DOHH2 (cell line): ENCODE measurements around the gene NFIX.

Experiments used
- EZH2phosphoT487 ChIP-seq: fragments of 200-600 bp; sonication (generic); IDR thresholded peaks from 2 replicates; pipeline ENCODE4 v1.6.1; 2017; ENCODE audit warnings: borderline replicate concordance, mild to moderate bottlenecking, antibody characterized with exemption, low read length, moderate library complexity, mixed read lengths
- TF ChIP-seq, protein P1 (sequence below): fragments of 200-600 bp; sonication (generic); IDR thresholded peaks from one replicate; pipeline ENCODE4 v1.5.1; 2014; ENCODE audit warnings: antibody characterized with exemption, mild to moderate bottlenecking, low read depth, low read length; ENCODE audit not compliant: poor library complexity, severe bottlenecking

DNA sequence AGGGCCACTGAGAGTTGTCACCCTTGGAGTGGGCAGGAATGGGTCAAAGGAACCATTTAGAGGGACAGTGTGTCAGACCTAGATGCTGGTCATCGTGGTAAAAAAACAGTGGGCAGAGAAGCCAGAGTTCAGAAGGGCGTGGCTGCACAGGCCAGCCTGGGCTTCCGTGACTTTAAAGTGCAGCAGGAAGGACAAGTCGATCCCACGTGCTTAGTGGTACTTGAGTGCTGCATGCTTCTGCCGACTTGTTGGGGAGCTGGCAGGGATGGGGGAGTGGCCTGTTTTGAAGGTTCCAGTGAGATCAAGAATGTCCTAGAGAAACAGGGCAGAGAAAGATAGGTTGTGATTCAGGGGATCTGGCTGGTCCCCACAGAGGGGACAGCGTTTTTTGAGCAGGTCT lies 90.4 kb downstream of the NFIX start:
- TF ChIP-seq, protein P1, sequence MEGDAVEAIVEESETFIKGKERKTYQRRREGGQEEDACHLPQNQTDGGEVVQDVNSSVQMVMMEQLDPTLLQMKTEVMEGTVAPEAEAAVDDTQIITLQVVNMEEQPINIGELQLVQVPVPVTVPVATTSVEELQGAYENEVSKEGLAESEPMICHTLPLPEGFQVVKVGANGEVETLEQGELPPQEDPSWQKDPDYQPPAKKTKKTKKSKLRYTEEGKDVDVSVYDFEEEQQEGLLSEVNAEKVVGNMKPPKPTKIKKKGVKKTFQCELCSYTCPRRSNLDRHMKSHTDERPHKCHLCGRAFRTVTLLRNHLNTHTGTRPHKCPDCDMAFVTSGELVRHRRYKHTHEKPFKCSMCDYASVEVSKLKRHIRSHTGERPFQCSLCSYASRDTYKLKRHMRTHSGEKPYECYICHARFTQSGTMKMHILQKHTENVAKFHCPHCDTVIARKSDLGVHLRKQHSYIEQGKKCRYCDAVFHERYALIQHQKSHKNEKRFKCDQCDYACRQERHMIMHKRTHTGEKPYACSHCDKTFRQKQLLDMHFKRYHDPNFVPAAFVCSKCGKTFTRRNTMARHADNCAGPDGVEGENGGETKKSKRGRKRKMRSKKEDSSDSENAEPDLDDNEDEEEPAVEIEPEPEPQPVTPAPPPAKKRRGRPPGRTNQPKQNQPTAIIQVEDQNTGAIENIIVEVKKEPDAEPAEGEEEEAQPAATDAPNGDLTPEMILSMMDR, result no peak
- TF ChIP-seq EZH2phosphoT487, result no peak
